Inferior parietal cortex (tissue), 1 donor: ENCODE measurements around the gene TRIP10.

Source experiments
- DNase-seq: peaks from one replicate; pipeline ENCODE4 v3.0.0-alpha.2; 2016; ENCODE audit errors: extremely low spot score

Gene TRIP10

GRCh38 chr19:6728346-6728745 is 11.1 kb upstream of the TRIP10 start:
- no peak for DNase-seq

GRCh38 chr19:6729573-6730152 is 9.8 kb upstream of the TRIP10 start:
- no peak for DNase-seq

GRCh38 chr19:6730153-6730804 is 9.2 kb upstream of the TRIP10 start:
- DNase-seq, result no peak

- no peak for DNase-seq
Observed at GRCh38 chr19:6730941-6731670, 8.4 kb upstream of the TRIP10 start.

- no peak for DNase-seq
Observed at GRCh38 chr19:6731822-6732221, 7.7 kb upstream of the TRIP10 start.

GRCh38 chr19:6732803-6733337 is 6.6 kb upstream of the TRIP10 start:
- DNase-seq, result no peak

- no peak for DNase-seq
Observed at GRCh38 chr19:6733338-6734095, 6.0 kb upstream of the TRIP10 start.

GRCh38 chr19:6734096-6734696 is 5.3 kb upstream of the TRIP10 start:
- no peak for DNase-seq

- no peak for DNase-seq
Observed at GRCh38 chr19:6735181-6735911, 4.1 kb upstream of the TRIP10 start.

- DNase-seq, result peak; percentile 61
Observed at GRCh38 chr19:6736169-6736916, 3.1 kb upstream of the TRIP10 start.

GRCh38 chr19:6736917-6737283 is 2.6 kb upstream of the TRIP10 start:
- DNase-seq, result no peak

- peak; percentile 100 for DNase-seq
Observed at GRCh38 chr19:6737284-6737872, 2.1 kb upstream of the TRIP10 start, which contains the start of gene GPR108. GPR108 (minus strand) TSS chr19:6737580; CDS start chr19:6737576, 4 bp downstream.

- DNase-seq, result peak; percentile 66
Observed at GRCh38 chr19:6737873-6738786, 1.4 kb upstream of the TRIP10 start.

- DNase-seq, result no peak
Observed at GRCh38 chr19:6738787-6739389, 592 bp upstream of the TRIP10 start.

- DNase-seq, result no peak
Observed at GRCh38 chr19:6739883-6740588, 556 bp downstream of the TRIP10 start.

GRCh38 chr19:6740589-6741343 is 1.3 kb downstream of the TRIP10 start:
- DNase-seq, result no peak

- no peak for DNase-seq
Observed at GRCh38 chr19:6743066-6743465, 3.6 kb downstream of the TRIP10 start.
